Measurements from ENCODE around the gene CBFB.
"Not testable (repeated sequence)": the region's sequence is repeated elsewhere in the genome, so short reads cannot be mapped to it uniquely, and the experiment has no call there.

The CBFB gene

DNA sequence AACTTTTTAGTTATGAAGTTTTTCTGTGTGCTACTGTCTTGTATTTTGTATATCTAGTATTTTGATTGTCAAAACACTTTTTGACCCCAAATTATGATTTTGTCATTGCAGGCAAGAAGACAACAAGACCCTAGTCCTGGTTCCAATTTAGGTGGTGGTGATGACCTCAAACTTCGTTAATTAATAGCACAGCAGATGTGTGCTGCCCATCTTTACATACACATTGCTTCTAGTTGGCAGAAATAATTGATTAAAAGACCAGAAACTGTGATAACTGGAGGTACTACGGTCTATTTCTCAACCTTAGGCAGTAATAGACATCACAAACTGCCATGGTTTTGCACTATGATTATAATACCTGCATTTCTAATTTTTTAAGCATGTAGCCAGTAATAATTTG, 69.7 kb downstream of the CBFB start:
- DNase-seq (ENCODE audit: low read depth) = no peak

DNA sequence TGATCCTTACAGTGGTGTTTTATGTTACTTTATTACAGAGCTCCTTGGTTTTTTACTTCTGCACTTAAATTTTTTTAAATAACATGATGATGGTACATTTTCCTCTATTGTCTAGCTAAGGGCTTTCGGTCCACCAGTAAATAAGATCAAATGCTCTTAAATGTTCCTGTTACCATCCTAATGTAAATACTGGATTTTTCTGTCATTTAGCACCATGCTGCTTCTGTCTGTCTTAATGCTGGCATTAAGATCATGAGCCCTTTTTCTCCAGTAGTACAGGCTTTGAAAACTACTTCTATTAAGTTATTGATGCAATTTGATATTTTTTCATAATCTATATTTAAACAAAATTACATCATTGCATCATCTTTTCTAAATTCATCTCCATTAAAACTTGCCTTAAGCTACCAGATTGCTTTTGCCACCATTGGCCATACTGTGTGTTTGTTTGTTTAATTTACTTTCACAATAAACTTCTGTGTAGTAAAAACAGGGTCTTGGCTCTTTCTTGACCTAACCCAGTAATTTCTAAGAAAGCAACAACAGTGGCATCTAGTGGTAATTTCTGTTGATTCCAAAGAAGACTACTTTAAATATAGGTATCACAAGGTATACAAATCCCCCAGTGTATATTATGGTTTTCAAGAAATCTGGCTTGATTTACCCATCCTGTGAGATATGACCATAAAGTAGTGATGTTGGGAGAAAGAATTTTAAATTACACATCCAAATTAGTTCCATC, 71.8 kb downstream of the CBFB start:
- no peak for DNase-seq (ENCODE audit: low read depth)

DNA sequence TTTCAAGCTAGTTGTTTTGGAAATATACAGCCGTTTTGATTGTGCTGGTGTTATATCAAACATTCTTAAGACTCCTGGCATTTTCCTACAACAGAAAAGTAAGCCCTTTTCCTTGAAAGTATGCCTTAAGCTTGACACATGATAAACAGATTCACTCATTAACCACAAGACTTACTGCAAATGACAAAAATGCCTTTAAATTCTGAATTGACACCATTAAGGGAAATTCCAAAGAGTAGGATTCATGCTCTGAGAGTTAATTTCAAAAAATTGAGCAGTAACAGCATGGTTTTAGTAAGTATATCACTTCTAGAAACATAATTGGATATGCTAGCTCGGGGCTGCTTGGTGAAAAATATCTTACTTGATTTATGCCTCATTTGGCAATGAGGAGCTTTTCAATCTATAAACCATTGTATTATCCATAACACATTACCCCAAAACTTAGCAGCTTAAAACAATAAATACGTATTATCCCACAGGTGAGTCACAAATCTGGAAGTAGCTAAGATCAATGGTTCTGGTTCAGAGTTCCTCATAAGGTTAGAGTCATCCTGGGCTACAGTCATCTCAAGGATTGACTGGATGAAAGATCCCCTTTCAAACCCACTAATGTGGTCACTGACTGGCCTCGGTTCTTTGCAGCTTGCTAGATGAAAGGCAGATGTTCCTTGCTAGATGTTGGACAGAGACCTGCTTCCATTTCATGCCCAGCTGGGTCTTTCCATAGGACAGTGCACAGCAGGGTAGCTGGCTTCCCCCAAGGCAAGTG, 72.5 kb downstream of the CBFB start:
- peak; percentile 70 for DNase-seq (ENCODE audit: low read depth)

DNA sequence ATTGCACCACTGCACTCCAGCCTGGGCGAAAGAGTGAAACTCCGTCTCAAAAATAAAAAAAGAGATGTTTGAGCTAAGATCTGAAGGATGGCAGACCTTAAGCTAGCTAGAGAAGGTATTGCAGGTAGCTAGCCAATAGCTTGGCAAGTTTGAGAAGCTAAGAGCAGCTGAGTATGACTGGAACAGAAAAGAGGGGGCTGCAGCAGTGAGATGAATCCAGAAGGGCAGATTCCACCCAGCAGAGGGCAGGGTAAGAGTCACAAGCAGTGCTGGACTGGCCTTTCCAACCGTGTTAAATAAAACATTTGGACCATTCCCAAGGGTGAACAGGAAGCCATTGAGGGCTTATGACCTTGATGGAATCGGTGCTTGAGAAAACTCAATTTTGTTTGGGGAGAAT, 75.1 kb downstream of the CBFB start:
- no peak for DNase-seq (ENCODE audit: low read depth)

DNA sequence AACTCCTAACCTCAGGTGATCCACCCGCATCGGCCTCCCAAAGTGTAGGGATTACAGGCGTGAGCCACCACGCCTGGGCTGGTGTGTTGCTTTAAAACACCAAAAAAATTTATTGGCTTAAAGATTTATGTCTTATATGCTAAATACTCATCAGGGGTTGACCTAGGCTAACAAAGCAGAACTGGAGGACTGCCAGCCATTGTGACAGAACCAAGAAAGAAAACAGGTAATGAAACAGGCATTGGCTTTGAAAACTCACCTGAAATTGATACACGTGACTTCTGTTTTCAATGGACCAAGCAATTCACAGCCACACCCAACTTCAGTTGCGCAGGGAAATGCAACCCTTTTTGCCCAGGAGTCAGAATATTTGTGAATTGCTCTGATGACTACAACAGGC, 75.9 kb downstream of the CBFB start:
- DNase-seq (ENCODE audit: low read depth) = no peak

DNA sequence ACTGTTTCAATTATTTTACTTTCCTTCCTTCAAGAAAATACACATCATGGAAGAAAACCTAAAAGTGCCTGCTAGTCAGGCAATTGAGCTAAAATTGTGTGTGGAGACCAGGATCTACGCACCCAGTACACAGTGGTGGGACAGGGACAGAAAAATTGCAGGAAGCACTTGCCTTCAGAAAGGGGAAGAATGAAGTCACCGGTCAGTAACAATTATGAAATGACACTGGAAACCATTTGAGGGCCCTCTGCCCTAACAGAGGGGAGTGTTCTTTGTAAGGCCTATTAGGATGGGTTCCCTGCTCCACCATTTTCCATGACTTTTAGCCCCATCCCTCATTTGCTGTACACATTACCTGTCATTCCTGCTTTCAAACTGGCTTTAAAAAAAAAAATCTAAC, 76.3 kb downstream of the CBFB start:
- DNase-seq (ENCODE audit: low read depth) = no peak

DNA sequence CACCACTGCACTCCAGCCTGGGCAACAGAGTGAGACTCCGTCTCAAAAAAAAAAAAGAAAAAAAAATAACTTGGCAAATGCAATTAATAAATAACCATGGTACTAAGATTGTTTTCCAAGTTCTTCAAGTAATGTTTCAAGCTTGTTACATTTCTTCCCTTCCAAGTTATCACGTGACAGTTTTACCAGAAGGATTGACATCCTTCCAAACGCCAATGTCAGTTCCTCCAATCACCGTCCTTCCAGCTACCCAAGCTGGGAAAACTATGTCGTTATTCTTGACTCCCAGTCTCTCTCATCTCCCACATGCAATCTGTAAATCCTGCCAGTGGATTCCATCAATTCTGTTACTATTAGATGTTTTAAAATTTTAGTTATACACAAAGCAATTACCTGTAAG, 76.9 kb downstream of the CBFB start:
- no peak for DNase-seq (ENCODE audit: low read depth)

DNA sequence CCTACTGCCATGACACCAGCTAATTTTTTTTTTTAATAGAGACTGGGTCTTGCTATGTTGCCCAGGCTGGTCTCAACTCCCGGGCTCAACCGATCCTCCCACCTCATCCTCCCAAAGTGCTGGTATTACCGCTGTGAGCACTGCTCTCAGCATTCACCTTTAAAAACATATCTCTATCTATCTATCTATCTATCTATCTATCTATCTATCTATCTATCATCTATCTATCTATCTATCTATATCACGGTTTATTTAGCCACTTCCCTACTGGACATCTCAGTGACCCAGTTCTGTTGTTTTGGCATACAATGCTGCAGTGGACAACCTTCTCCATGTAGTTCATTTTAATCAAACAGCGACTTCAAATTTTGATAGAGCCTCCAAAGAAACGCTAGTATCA, 79.5 kb downstream of the CBFB start:
- no peak for DNase-seq (ENCODE audit: low read depth)

DNA sequence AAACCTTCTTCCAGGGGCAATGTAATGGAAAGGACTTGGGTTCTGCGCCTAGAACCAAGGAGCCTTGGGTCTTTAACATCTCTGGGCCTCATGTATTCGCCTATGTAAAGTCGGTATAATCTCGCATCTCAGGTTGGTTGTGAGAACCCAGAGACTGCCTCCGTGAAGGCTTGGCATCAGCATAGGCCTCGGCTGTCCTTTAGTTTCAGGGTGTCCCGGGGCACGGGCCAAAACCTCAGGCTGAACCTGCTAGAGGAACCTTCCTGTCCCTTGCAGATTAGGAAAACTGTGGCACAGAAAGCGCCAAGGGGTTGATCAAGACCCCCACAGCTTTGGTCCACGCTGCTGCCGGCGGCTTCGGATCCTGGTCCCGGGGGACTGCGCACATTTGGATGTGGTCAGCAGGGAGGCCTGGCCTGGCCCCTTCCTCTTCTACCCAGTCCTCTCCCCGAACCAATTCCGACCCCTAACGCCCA, 80.0 kb downstream of the CBFB start:
- no peak for DNase-seq (ENCODE audit: low read depth)

DNA sequence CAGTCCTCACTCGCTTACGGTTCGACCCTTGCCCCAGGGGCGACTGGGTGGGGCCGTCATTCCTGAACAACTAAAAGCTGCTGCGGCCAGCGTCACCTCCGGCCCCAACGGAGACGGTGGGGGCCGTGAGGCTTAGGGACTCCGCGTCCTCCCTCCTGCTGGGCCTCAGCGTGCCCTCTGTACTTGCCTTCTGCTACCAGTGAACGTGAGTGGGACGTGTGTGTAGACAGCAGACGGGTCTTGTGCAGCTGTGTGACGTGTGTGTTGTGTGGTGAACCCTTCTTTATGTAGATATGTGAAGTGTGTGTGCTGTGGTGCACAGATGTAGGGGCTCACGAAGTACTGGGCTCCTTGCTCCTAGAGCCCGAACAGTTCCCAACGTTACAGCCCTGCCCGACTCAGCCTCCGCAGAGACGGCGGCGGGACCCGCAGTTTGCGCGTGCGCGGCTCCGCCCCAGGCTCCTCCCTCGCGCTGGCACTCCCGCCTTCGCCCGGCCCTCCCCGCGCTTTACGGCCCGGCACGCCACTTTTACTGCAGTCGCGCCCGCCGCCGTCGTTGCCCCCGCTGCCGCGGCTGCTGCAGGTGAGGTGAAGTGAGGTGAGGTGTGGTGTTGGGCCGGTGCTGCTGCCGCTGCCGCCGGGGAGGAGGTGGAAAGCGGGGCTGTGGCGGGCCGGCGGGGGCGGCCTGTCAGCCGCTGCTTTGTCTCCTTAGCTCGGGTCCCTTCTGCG, 80.6 kb downstream of the CBFB start, which contains the start of gene PHAF1:
PHAF1 (plus strand) TSS at position 535 of the 729 bp plus-strand sequence. CDS start 235 bp downstream, outside the sequence.
- DNase-seq (ENCODE audit: low read depth) = peak; percentile 39

DNA sequence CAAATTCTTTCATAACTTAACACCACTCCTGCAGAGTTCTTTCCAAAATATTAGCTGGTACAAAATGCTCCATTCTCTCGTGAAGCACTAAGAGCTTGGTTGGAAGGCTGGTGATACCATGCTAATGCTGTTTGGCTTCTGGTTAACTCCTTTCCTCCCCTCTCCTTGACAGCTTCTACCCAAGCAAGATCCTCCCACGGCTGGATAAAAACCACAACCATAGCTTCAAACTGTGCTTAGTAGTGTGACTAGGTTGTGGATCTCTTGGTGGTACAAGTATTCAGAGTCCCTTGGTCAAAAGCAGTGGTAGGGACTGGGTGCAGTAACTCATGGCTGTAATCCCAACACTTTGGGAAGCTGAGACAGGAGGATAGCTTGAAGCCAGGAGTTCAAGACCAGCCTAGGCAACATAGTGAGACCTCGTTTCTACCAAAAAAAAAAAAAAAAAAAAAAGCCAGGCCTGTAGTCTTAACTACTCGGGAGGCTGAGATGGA, 83.0 kb downstream of the CBFB start:
- DNase-seq (ENCODE audit: low read depth) = no peak

DNA sequence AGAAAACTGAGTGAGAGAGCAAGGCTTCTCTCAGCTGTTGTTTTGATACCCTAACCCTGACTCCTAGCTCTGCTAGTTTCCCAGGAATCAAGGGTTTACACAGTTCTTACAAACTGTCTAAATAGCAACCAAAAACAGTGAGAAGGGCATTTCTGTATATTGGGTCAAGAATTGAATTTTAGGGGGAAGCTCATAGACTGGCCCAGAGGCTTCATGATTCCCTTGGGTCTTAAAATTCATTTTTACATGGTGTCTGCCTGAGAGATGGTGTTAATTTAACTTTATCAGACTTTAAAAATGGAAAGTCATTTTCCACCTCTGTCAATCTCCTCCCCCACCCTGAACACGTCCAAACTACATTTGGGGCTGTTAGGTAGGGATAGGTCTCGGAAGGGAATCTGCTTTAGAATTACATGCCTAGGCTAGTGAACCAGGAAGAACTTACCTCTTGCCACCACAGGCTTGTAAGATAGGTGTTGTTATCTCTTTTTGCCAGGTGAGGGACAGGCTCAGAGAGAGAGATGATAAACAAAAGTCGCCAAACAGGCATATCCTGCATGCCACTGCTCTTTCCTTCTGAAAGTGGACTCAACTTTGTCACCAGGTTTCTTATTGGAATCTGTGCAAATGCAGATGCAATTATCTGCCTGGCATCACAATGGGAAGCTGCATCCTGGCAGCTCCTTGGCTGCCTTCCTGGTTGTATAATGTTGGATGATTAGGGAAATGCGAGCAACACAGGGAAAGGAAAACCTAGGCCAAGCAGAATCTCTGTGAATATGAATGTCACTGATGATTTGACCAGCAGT, 83.8 kb downstream of the CBFB start:
- DNase-seq (ENCODE audit: low read depth) = no peak

DNA sequence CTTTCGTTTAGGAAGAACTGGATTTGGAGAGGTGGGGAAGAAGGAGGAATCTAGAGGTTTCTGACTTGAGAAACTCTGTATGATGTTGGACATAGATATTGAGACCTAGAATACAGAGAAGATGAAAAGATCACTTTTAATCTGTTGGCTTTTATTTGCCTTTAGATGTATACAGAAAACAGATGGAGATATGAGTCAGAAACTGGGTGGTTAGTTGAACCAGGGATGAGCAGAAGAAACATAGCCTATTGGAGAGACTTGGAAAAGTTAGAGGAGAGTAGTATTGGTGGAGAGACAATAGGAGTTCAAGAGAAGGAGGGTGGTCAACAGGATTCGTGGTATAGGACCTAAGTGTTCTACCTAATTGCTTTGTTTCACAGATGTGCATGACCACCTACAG, 85.8 kb downstream of the CBFB start:
- DNase-seq (ENCODE audit: low read depth) = no peak

DNA sequence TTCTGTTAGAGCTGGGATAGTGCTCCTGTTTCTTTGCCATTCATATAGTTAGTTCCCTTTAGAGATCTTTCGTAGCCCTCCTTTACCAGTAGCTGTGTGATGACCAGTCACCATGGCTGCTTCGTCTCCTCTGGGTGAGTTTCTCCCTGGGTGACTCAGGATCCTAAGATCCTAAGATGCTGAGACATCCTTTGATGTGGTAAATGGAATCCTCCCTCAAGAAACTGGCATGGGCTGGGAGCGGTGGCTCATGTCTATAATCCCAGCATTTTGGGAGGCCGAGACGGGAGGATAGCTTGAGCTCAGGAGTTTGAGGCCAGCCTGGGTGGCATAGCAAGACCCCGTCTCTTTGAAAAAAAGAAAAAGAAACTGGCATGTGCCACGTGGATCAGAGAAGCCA, 86.7 kb downstream of the CBFB start:
- peak; percentile 83 for DNase-seq (ENCODE audit: low read depth)

DNA sequence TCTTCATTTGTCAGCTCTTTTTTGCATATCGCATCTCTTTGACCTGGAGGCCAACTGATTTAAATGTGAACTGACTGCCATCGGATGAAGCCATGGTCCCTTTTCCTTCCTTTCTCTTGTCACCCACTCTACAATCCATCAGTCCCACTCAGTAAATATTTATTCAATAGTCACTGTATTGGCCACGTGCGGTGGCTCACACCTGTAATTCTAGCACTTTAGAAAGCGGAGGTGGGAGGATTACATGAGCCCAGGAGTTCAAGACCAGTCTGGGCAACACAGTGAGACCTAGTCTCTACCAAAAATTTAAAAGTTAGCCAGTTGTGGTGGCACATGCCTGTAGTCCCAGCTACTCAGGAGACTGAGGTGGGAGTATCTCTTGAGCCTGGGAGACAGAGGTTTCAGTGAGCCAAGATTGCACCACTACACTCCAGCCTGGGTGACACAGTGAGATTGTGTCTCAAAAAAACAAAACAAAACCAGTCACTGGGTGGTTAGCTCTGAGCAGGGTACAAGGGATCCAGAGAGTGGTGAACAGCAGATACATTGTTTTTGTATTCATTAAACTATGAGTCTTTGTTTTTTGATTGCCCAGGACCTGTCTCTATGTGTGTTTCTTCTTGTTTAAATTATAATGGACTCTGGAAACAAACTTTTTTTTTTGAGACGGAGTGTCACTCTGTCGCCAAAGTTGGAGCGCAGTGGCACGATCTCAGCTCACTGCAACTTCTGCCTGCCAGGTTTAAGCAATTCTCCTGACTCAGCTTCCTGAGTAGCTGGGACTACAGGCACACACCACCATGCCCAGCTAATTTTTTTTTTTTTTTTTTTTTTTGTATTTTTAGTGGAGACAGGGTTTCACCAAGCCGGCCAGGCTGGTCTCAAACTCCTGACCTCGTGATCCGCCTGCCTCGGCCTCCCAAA, 87.7 kb downstream of the CBFB start:
- DNase-seq (ENCODE audit: low read depth) = no peak

DNA sequence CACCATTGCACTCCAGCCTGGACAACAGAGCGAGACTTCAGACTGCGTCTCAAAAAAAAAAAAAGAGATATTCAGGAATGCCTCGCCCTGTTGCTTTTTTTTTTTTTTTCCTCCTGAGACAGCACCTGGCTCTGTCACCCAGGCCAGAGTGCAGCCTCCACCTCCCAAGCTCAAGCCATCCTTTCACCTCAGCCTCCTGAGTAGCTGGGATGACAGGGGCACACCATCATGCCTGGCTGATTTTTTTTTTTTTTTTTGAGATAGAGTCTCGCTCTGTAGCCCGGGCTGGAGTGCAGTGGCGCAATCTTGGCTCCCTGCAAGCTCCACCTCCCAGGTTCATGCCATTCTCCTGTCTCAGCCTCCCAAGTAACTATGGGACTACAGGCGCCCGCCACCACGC, 88.8 kb downstream of the CBFB start:
- no peak for DNase-seq (ENCODE audit: low read depth)

DNA sequence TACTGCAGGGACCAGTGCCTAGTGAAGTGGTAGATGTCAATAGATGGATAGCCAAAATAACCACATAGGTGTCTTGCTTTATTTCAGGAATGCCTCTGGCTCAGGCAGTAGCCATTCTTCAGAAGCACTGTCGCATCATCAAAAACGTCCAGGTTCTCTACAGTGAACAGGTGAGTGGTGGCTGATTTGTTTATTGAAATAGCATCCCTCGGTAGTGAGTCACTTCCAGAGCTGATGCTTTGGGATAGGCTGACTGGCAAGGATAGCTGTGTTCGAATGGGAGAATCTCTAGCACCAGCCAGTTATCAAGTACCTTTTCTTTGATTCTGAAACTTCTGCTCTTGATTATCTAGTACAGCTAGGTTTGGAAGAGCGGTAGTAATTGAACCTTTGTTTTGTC, 91.1 kb downstream of the CBFB start:
- no peak for DNase-seq (ENCODE audit: low read depth)

DNA sequence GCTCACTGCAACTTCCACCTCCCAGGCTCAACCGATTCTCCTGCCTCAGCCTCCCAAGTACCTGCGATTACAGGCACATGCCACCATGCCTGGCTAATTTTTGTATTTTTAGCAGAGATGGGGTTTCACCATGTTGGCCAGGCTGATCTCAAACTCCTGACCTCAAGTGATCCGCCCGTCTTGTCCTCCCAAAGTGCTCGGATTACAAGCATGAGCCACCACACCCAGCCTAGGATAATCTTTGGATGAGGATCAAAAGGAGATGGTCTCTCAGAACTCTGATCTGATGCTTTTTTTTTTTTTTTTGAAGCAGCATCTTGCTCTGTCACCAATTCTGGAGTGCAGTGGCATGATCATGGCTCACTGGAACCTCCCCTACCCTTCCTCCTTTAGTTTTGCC, 93.8 kb downstream of the CBFB start:
- DNase-seq (ENCODE audit: low read depth) = not testable (repeated sequence)

DNA sequence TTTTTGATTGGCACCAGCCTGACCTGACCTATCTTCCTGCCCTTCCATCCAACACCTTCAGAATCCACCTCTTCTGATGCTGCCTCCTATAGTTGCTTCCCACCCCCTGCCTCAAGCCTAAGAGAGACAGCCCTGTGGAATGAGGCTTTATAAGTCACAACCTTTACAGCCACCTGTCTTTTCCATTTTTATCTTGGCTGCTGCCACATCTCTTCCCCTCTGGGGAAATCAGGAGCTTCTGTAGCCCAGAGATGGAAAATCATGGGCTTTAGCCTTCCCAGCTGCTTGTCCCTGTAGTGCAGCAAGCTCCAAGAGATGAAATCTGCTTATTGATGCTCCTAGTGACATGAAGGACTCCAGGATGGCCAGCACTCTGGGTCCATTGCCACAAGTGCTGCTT, 99.5 kb downstream of the CBFB start:
- no peak for DNase-seq (ENCODE audit: low read depth)

DNA sequence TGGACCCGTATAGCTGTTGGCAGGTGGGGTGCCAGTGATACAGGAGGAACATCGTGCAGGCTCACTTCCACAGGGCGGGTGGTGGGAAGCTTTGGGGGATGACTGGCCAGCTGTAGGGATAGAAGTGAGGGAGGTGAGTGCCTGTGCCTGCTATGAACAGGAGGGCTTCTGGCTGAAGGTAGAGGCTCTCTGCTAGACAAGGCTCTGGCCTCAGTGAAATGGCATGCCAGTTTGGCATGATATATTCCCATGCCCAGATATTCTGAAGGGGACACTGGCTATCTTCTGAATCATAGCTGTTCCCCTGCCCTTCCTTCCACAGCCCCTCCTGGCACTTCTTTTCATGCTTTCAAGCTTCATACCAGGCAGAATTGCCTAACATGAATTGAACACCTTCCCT, 99.9 kb downstream of the CBFB start:
- no peak for DNase-seq (ENCODE audit: low read depth)

DNA sequence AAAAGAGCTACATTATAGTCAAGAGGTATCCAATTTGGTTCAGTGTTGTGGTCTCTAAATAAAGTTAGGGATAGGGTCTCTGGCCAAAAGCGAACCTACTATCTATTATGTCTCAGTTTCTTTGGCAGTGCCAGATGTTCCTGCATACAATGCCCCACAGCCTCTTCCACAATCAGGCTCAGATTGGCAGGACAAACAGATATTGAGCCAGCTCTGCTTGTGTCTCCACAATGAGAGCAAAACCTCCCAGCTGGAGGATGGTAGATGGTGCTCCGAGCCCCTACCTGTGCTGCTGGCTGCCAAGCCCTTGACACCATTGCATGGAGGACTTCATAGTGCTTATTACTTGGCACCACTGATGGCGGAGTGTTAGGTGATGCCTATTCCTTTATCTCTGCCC, 100.5 kb downstream of the CBFB start:
- DNase-seq (ENCODE audit: low read depth) = no peak

Measured in GM04503 (cell line).